ENCODE measurements around the gene TMPRSS6.

TMPRSS6 gene

GRCh38 chr22:37024339-37025157 lies 85.0 kb downstream of the TMPRSS6 start:
- no peak for DNase-seq

DNA sequence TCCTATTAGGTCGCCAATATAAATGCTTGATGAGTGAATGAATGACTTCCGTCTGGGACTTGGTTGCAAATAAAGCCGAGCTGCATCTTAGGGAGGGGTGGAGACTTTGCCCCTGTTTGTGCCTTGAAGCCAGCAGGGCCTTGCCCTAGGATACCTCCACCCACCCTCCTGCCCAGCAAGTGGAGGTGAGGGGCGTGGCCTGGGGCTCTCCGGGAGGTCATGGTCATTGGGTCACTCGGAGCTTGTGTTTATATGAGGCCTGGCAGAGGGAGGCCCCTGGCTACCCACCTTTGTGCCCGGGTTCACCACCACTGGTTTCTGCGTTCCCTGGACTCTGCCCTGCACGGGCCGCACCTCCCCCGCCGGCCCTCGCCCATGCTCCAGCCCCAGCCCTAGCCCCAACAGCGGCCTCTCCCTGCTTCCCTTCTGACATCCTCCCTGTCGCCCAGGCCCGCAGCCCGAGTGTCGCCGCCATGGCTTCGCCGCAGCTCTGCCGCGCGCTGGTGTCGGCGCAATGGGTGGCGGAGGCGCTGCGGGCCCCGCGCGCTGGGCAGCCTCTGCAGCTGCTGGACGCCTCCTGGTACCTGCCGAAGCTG lies 85.7 kb downstream of the TMPRSS6 start:
- DNase-seq = no peak

DNA sequence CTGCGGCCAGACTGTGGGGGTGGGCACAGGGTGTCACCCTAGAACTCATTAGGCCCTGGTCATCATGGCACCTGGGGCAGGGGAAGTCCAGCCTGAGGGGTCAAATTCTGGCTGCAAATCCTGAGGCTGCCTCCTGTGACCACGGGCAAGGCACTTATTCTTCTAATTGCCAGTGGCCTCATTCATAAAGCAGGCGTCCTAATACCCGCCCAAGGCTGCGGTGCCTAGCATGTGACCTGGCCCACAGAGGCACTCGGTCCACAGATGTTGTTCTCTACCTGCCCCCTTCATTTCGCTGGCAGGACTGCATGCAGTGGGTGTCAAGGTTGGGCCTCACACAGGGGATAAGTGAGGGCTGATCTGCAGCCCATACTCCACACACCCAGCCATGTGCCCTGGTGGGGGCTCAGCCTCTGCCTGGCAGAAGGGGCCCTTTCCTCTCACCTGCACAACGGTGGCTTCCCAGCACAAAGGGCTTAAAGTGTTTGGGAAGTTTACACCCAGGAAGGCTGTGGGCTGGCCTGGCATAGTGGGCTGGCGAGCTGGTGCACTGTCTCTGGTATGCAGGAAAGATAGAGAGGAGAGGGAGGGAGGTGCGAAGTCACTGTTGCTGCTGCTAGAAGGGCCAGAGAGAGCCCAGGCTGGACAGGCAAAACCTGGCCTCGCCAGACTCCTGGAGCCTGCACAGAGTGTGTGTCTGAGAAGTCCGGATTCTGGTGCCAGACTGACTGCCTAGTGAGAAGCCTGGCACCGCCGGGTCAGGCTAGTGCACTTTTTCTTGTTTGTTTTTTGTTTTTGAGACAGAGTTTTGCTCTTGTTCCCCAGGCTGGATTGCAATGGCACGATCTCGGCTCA lies 86.8 kb downstream of the TMPRSS6 start:
- DNase-seq = no peak

DNA sequence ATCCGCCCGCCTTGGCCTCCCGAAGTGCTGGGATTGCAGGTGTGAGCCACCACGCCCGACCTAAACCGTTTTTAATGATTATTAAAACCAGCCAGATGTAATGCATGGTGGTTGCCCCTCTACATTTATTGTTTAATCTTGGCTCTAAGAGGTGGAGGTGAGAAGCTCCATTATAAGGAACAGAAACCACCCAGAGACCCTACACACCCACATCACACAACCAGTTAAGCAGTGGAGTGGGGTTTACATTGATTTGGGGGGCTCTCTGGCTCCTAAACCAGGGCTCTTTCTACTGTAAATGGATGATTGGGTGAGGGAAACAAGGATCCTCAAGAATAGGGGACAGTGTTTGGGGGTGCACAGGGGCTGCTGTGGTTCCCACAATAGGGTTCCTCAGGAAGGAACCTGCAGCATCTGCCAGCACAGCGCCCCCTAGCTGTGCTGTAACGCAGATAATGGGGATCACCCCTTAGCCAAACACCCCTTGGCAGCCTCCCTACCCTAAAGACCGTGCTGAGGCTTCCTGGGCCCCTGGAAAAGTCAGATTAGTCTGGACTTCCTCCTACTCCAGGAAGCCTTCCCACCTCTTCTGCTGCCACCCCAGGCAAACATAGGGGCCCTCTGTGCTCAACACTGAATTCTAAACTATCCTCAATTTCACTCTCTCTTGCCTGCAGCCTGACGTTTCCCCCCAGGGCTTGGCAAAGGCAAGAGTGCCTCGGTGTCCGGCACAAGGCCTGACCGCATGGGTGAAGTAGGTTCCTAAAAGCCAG lies 87.6 kb downstream of the TMPRSS6 start:
- DNase-seq = peak; percentile 58 to 67

GRCh38 chr22:37021041-37021440 lies 88.5 kb downstream of the TMPRSS6 start:
- DNase-seq = no peak

DNA sequence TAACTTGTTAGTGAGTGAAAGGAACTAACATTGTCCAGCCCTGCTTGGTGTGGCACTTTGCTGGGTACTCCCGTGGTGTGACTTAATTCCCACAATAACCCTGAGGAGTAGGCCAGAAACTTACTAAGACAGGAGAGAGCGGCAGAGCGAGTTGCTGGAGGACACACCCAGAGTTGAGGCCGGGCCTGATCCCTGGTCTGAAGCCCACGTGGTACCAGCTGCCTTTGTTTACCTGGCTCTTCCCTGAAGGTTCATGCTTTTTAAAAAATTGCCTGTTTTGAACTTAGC lies 89.4 kb downstream of the TMPRSS6 start:
- DNase-seq = no peak

GRCh38 chr22:37019309-37020191 lies 90.0 kb downstream of the TMPRSS6 start, which contains the start of the genes MPST and TST:
MPST (plus strand) TSS chr22:37019742; CDS start chr22:37019837, 95 bp downstream.
TST (minus strand) TSS chr22:37019447; CDS start chr22:37018732, 715 bp downstream.
- DNase-seq = peak; percentile 49 to 58

- no peak for DNase-seq
Observed at GRCh38 chr22:37018815-37019308, 90.7 kb downstream of the TMPRSS6 start.

DNA sequence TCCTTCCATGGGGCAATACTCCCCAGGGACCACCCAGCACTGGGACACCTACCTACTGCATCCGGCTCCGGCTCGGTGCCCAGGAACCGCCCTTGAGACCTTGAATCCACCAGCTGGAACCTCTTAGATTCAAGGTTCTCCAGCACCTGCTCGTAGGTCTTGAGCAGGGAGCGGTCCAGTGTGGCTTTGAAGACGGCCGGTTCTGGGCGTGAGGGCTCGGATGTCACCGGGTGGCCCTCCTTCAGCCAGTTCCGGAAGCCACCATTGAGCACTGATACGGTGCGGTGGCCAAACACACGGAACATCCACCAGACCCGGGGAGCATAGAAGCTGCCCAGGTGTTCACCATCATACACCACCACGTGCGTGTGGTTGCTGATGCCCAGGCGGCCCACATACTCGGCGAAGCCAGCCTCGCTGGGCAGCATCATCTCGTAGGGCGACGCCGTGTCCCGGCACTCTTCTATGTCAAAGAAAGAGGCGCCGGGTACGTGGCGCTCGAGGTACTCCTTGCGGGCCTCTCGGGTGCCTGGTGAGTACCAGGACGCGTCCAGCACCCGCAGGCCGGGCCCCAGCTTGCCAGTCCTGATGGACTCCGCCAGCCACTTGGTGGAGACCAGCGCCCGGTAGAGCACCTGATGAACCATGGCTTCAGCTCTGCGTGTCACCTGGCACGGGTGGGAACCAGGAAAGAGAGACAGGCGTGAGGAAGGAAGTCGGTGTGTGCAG lies 91.3 kb downstream of the TMPRSS6 start:
- DNase-seq = no peak

- DNase-seq = no peak
Observed at GRCh38 chr22:37017356-37017755, 92.2 kb downstream of the TMPRSS6 start.

DNA sequence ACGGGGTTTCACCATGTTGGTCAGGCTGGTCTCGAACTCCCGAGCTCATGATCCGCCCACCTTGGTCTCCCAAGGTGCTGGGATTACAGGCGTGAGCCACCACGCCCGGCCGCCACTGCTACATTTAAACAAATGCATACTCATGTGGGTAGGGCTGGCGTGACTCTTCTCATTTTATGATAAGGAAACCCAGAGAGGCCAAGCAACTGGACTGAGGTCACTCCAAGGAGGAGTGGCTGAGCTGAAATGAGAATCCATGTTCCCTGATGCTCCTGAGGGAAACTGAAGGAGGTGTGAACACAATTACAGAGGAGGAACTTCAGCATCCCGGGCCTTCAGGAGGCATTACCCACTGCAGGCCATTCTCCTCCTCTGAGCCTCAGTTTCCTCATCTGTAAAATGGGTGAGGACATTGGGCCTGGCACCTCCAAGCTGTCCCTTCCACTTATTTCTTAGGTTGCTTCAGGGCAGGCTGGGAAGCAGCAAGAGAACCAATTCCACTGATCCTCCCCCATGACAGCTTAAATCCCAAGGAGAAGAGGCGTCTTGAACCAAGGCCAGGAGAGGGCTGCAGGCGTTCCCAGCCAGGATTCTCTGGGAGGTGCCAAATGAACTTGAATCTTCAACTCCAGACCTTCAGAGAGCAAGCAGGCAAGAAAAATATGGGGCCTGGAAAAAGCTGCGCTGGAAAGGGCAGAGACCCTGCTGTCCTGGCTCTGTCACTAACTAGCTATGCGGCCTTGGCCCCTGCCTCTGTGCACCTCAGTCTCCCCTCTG lies 93.2 kb downstream of the TMPRSS6 start:
- no peak for DNase-seq

GRCh38 chr22:37015587-37015878 lies 94.0 kb downstream of the TMPRSS6 start:
- DNase-seq = no peak
